Body of pancreas (tissue), 4 donors: Measurements from ENCODE around the gene NAT8L.

Source experiments
- POLR2A ChIP-seq, 3 donors: fragments of 450-650 bp; IDR thresholded peaks; one replicate each; pipeline ENCODE4 v1.6.1; 2016; ENCODE audit warnings: antibody characterized with exemption in 3 of 3, mild to moderate bottlenecking in 2 of 3
- TF ChIP-seq, protein P1 (sequence below), 7 experiments: fragments of 450-650 bp in 4 of 7; fragments of 200-600 bp in 3 of 7; sonication (generic) in 3 of 7; IDR thresholded peaks; one replicate each; pipeline ENCODE4 v1.5.1; 2016 to 2019; ENCODE audit warnings: antibody characterized with exemption in 7 of 7

DNA sequence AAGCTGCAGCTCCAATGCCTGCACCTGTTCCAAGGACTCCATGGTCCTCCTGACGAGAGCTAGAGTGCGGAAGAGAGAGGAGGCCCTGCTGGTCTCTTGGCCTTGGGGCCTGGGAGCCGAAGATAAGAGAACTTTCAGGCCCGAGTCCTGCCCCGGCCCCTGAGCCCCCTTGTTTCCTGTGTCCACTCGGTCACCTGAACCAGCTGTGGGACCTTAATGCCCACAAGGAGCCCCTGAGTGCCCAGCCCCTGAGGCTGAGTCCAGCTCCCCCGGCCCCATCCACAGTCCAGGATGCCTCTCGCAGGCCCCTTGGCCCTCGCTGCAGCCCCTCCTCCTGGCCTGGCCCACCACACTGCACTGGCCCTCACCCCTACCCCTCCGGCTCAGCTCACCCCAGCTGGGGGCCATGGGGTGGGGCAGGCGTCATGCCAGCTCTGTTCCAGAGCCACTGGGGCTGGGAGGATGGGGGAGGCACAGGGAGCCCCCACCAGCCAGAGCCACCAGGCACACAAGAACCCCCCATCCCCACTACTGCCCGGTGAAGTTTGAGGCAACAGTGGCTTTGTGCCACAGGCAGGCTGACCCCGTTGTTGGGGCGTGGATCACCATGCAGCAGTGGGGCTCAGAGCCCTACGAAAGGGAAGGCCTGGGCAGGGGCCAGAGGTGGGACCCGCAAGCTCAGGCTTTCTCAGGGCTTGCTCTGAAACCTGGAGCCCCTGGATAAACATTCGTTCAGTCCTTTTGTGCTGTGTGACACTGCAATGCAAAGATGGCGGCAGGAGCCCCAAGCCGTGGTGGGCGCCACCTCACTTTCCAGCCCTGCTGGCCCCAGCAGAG lies 14.1 kb downstream of the NAT8L start:
- no peak for TF ChIP-seq POLR2A (IDR thresholded peaks at IDR 0.05)
- TF ChIP-seq, protein P1, sequence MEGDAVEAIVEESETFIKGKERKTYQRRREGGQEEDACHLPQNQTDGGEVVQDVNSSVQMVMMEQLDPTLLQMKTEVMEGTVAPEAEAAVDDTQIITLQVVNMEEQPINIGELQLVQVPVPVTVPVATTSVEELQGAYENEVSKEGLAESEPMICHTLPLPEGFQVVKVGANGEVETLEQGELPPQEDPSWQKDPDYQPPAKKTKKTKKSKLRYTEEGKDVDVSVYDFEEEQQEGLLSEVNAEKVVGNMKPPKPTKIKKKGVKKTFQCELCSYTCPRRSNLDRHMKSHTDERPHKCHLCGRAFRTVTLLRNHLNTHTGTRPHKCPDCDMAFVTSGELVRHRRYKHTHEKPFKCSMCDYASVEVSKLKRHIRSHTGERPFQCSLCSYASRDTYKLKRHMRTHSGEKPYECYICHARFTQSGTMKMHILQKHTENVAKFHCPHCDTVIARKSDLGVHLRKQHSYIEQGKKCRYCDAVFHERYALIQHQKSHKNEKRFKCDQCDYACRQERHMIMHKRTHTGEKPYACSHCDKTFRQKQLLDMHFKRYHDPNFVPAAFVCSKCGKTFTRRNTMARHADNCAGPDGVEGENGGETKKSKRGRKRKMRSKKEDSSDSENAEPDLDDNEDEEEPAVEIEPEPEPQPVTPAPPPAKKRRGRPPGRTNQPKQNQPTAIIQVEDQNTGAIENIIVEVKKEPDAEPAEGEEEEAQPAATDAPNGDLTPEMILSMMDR (IDR thresholded peaks at IDR 0.05) = no peak
